Renal cortical epithelial cell (primary cell): ENCODE results near the gene JPH3. TPM values are rescaled to one million over a fixed set of nuclear protein-coding genes. Genes with fewer than 3 reads are reported as not detected.

Experiments
- DNase-seq: peaks from one replicate; pipeline ENCODE4 v3.0.0-alpha.2; 2011; ENCODE audit warnings: low read depth
- total RNA-seq: library from RNA; depleted of rRNA; stranded (reverse); fragments of >200 nt; gene quantifications from 2 replicates; pipeline ENCODE4 v1.2.3, GENCODE V29; 2014

Gene JPH3
- total RNA-seq, 1 donor from 2014 or later = 0.50 TPM

GRCh38 chr16:87601401-87601981 is 817 bp upstream of the JPH3 start:
- DNase-seq = no peak

- DNase-seq = no peak
Observed at GRCh38 chr16:87602821-87603683, 744 bp downstream of the JPH3 start.

GRCh38 chr16:87603684-87604633 is 1.7 kb downstream of the JPH3 start:
- DNase-seq = no peak

- DNase-seq = no peak
Observed at GRCh38 chr16:87604634-87605111, 2.4 kb downstream of the JPH3 start.

GRCh38 chr16:87607223-87607622 is 4.9 kb downstream of the JPH3 start:
- no peak for DNase-seq

- no peak for DNase-seq
Observed at GRCh38 chr16:87607871-87608270, 5.6 kb downstream of the JPH3 start.

- peak; percentile 31 for DNase-seq
Observed at GRCh38 chr16:87608400-87608985, 6.2 kb downstream of the JPH3 start.

GRCh38 chr16:87610026-87610425 is 7.7 kb downstream of the JPH3 start:
- DNase-seq = no peak

GRCh38 chr16:87611456-87611855 is 9.1 kb downstream of the JPH3 start:
- DNase-seq = no peak

- no peak for DNase-seq
Observed at GRCh38 chr16:87613961-87614360, 11.7 kb downstream of the JPH3 start.

- DNase-seq = no peak
Observed at GRCh38 chr16:87615621-87616041, 13.3 kb downstream of the JPH3 start.

GRCh38 chr16:87616556-87616955 is 14.2 kb downstream of the JPH3 start:
- DNase-seq = no peak

- no peak for DNase-seq
Observed at GRCh38 chr16:87618216-87618615, 15.9 kb downstream of the JPH3 start.

GRCh38 chr16:87619360-87620200 is 17.3 kb downstream of the JPH3 start:
- DNase-seq = no peak

GRCh38 chr16:87620201-87620495 is 17.8 kb downstream of the JPH3 start:
- no peak for DNase-seq

GRCh38 chr16:87621550-87621829 is 19.2 kb downstream of the JPH3 start:
- DNase-seq = no peak

- DNase-seq = no peak
Observed at GRCh38 chr16:87621976-87622713, 19.8 kb downstream of the JPH3 start.

- DNase-seq = no peak
Observed at GRCh38 chr16:87622756-87623319, 20.5 kb downstream of the JPH3 start.

- DNase-seq = no peak
Observed at GRCh38 chr16:87625241-87625797, 23.0 kb downstream of the JPH3 start.

- DNase-seq = no peak
Observed at GRCh38 chr16:87626401-87626800, 24.1 kb downstream of the JPH3 start.
